Astrocyte (in vitro differentiated cells and primary cell): ENCODE results near the gene CHST11. TPM values are rescaled to one million over a fixed set of nuclear protein-coding genes. Genes with fewer than 3 reads are reported as not detected.

Source experiments
- DNase-seq: peaks from one replicate; pipeline ENCODE4 v3.0.0-alpha.2; 2010; ENCODE audit warnings: low read depth
- FAIRE-seq: peaks from 2 replicates; lab custom pipeline; 2011; peaks lifted over from hg19 to GRCh38; lab: Jason Lieb, UNC
- H2AFZ ChIP-seq: 2 replicates; pipeline ENCODE4 v1.6.0; 2012; ENCODE audit warnings: low read depth, low read length, inconsistent platforms
- H3K27ac ChIP-seq: 2 replicates; pipeline ENCODE4 v1.5.1; 2011; ENCODE audit warnings: low read depth, low read length, inconsistent platforms
- H3K27me3 ChIP-seq: 2 replicates; pipeline ENCODE4 v1.6.0; 2011; ENCODE audit warnings: low read length, inconsistent platforms; ENCODE audit not compliant: insufficient read depth
- H3K36me3 ChIP-seq: 2 replicates; pipeline ENCODE4 v1.5.1; 2011; ENCODE audit warnings: low read length, inconsistent platforms; ENCODE audit not compliant: insufficient read depth
- H3K4me1 ChIP-seq: 2 replicates; pipeline ENCODE4 v1.5.1; 2011; ENCODE audit warnings: low read length, inconsistent platforms; ENCODE audit not compliant: insufficient read depth
- H3K4me2 ChIP-seq: 2 replicates; pipeline ENCODE4 v1.6.0; 2012; ENCODE audit warnings: low read length, inconsistent platforms
- H3K4me3 ChIP-seq: 2 replicates; pipeline ENCODE4 v1.5.1; 2011; ENCODE audit warnings: low read depth, mild to moderate bottlenecking, low read length, inconsistent platforms; ENCODE audit not compliant: insufficient read depth
- H3K79me2 ChIP-seq: 2 replicates; pipeline ENCODE4 v1.6.0; 2012; ENCODE audit warnings: mild to moderate bottlenecking, low read length, inconsistent platforms; ENCODE audit not compliant: insufficient read depth
- H3K9ac ChIP-seq: 2 replicates; pipeline ENCODE4 v1.6.0; 2012; ENCODE audit warnings: mild to moderate bottlenecking, low read length, inconsistent platforms
- H3K9me3 ChIP-seq: 2 replicates; pipeline ENCODE4 v1.5.1; 2012; ENCODE audit warnings: low read depth, mild to moderate bottlenecking, low read length, inconsistent platforms; ENCODE audit not compliant: insufficient read depth
- H4K20me1 ChIP-seq: 2 replicates; pipeline ENCODE4 v1.6.0; 2012; ENCODE audit warnings: low read length, inconsistent platforms; ENCODE audit not compliant: insufficient read depth
- H3K27ac Mint-ChIP-seq: one replicate; pipeline ENCODE4 v1.8.0; 2021; ENCODE audit warnings: mild to moderate bottlenecking, mixed read lengths; ENCODE audit not compliant: unreplicated experiment
- H3K27me3 Mint-ChIP-seq: one replicate; pipeline ENCODE4 v1.8.0; 2021; ENCODE audit warnings: low read depth, mixed read lengths; ENCODE audit not compliant: unreplicated experiment
- H3K36me3 Mint-ChIP-seq: one replicate; pipeline ENCODE4 v1.8.0; 2021; ENCODE audit warnings: low read depth, mixed read lengths; ENCODE audit not compliant: unreplicated experiment
- H3K4me1 Mint-ChIP-seq: one replicate; pipeline ENCODE4 v1.8.0; 2021; ENCODE audit warnings: low read depth, mixed read lengths; ENCODE audit not compliant: unreplicated experiment
- H3K4me3 Mint-ChIP-seq: one replicate; pipeline ENCODE4 v1.8.0; 2021; ENCODE audit warnings: mild to moderate bottlenecking, moderate library complexity, mixed read lengths; ENCODE audit not compliant: unreplicated experiment
- H3K9me3 Mint-ChIP-seq: one replicate; pipeline ENCODE4 v1.8.0; 2021; ENCODE audit warnings: mild to moderate bottlenecking, mixed read lengths; ENCODE audit not compliant: unreplicated experiment
- EZH2 ChIP-seq: IDR thresholded peaks from 2 replicates; pipeline ENCODE4 v1.6.1; 2012; ENCODE audit warnings: mild to moderate bottlenecking, low read length, inconsistent platforms; ENCODE audit not compliant: insufficient read depth
- total RNA-seq: library from RNA; stranded (reverse); gene quantifications from 2 replicates; pipeline ENCODE4 v1.2.1, GENCODE V29; 2021
- TF ChIP-seq, protein P1 (sequence below): IDR thresholded peaks from 2 replicates; pipeline ENCODE4 v1.5.1; 2011; ENCODE audit warnings: low read depth, mild to moderate bottlenecking, inconsistent platforms, low read length, moderate library complexity; ENCODE audit not compliant: insufficient read depth

CHST11 gene
- total RNA-seq, 1 donor from 2014 or later, result 30.2 TPM

DNA sequence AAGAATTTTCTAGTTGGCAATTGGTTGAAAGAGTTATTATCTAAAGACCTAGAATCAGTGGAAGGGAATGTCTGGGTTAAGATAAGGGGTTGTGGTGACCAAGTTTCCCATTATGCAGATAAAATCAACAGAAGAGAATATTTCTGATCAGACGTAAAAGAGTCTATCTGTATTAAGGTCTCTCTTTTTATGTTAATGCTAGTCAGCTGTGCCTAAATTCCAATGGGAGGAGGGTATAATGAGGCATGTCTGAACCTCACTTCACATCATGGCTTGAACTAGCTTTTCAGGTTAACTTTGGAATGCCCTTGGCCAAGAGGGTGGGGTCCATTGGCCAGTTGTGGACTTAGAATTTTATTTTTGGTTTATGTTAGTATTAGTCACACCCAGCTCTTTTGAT, 34.3 kb upstream of the CHST11 start:
- H3K4me2 ChIP-seq, result no peak overlapping the region
- TF ChIP-seq, protein P1, sequence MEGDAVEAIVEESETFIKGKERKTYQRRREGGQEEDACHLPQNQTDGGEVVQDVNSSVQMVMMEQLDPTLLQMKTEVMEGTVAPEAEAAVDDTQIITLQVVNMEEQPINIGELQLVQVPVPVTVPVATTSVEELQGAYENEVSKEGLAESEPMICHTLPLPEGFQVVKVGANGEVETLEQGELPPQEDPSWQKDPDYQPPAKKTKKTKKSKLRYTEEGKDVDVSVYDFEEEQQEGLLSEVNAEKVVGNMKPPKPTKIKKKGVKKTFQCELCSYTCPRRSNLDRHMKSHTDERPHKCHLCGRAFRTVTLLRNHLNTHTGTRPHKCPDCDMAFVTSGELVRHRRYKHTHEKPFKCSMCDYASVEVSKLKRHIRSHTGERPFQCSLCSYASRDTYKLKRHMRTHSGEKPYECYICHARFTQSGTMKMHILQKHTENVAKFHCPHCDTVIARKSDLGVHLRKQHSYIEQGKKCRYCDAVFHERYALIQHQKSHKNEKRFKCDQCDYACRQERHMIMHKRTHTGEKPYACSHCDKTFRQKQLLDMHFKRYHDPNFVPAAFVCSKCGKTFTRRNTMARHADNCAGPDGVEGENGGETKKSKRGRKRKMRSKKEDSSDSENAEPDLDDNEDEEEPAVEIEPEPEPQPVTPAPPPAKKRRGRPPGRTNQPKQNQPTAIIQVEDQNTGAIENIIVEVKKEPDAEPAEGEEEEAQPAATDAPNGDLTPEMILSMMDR, result no peak
- no peak for TF ChIP-seq EZH2
- H3K9me3 Mint-ChIP-seq, result peaks cover 12% of the 10 kb centered on the region

DNA sequence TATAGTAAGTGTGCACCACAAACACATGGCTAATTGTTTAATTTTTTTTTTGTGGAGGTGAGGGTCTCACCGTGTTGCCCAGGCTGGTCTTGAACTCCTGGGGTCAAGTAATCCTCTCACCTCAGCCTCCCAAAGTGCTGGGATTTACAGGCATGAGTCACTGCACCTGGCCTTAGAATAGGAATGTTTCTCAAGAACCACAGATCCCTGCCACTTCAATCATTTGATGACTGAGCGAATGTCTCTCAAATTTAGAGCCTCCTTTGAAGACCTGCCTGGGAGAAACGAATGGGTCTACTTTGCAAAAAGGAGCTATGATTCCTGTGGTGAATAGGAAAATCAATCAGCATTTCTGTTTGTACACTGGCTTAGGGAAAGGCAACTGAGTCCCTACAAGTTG, 33.5 kb upstream of the CHST11 start:
- H3K27me3 ChIP-seq, result peaks cover 31% of the 10 kb centered on the region
- no peak overlapping the region for H3K9ac ChIP-seq
- H3K4me3 Mint-ChIP-seq, result no peak overlapping the region
- no peaks in the 10 kb centered on the region for H3K79me2 ChIP-seq
- H3K4me1 ChIP-seq, result no peaks in the 10 kb centered on the region
- peaks cover 5% of the 10 kb centered on the region for H3K27me3 Mint-ChIP-seq
- H3K4me2 ChIP-seq, result no peak overlapping the region
- H3K27ac ChIP-seq, result no peak overlapping the region
- DNase-seq (no peak), FAIRE-seq (no peak)
- H2AFZ ChIP-seq, result no peak overlapping the region
- peaks cover 12% of the 10 kb centered on the region for H3K4me1 Mint-ChIP-seq
- H3K36me3 Mint-ChIP-seq, result no peaks in the 10 kb centered on the region
- H3K9me3 Mint-ChIP-seq, result peaks cover 12% of the 10 kb centered on the region
- no peak overlapping the region for H3K27ac Mint-ChIP-seq
- H4K20me1 ChIP-seq, result no peaks in the 10 kb centered on the region
- no peaks in the 10 kb centered on the region for H3K9me3 ChIP-seq
- H3K4me3 ChIP-seq, result no peak overlapping the region
- H3K36me3 ChIP-seq, result no peaks in the 10 kb centered on the region
- TF ChIP-seq, protein P1, result no peak
- TF ChIP-seq EZH2, result no peak

More for the DNA sequence above, 34.3 kb upstream of the CHST11 start:
- H2AFZ ChIP-seq, result no peak overlapping the region
- H4K20me1 ChIP-seq, result no peaks in the 10 kb centered on the region
- no peak overlapping the region for H3K4me3 ChIP-seq
- no peaks in the 10 kb centered on the region for H3K36me3 Mint-ChIP-seq
- H3K9ac ChIP-seq, result no peak overlapping the region
- H3K36me3 ChIP-seq, result no peaks in the 10 kb centered on the region
- no peak overlapping the region for H3K27ac Mint-ChIP-seq
- no peaks in the 10 kb centered on the region for H3K4me1 ChIP-seq
- H3K27me3 Mint-ChIP-seq, result peaks cover 5% of the 10 kb centered on the region
- peaks cover 9% of the 10 kb centered on the region for H3K4me1 Mint-ChIP-seq
- DNase-seq, result peak; percentile 60
- no peaks in the 10 kb centered on the region for H3K79me2 ChIP-seq
- peaks cover 31% of the 10 kb centered on the region for H3K27me3 ChIP-seq
- no peaks in the 10 kb centered on the region for H3K9me3 ChIP-seq
- H3K4me3 Mint-ChIP-seq, result no peak overlapping the region
- no peak for FAIRE-seq
- H3K27ac ChIP-seq, result no peak overlapping the region

DNA sequence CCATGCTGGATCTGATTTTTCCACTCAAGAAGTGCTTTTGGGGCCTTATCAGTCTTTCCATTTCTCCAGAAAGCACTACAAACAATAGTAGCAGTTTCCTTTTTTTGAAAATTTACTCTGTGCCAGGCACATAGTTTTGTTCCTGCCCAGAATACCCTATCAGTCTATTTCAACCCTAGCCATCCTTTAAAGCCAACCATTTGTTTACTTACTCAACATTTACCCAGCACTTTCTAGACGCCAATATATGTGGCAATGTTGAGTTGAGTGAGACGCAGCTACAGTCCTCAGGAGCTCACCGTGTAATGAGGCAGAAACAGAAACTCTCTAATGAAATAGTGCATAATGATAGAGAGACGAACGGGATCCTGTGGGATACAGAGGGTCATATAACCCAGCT, 32.9 kb upstream of the CHST11 start:
- no peaks in the 10 kb centered on the region for H3K36me3 ChIP-seq
- Mint-ChIP-seq H3K4me1 (peaks cover 12% of the 10 kb centered on the region), H3K9me3 (peaks cover 12% of the 10 kb centered on the region), H3K4me3 (no peak overlapping the region), H3K27me3 (peaks cover 5% of the 10 kb centered on the region), H3K36me3 (no peaks in the 10 kb centered on the region), H3K27ac (no peak overlapping the region)
- H3K4me1 ChIP-seq, result no peaks in the 10 kb centered on the region
- H3K4me3 ChIP-seq, result no peak overlapping the region
- DNase-seq (no peak), FAIRE-seq (no peak)
- no peak overlapping the region for H3K9ac ChIP-seq
- no peaks in the 10 kb centered on the region for H4K20me1 ChIP-seq
- peaks cover 31% of the 10 kb centered on the region for H3K27me3 ChIP-seq
- H3K4me2 ChIP-seq, result no peak overlapping the region
- no peaks in the 10 kb centered on the region for H3K79me2 ChIP-seq
- TF ChIP-seq, protein P1, result no peak
- TF ChIP-seq EZH2, result no peak
- H2AFZ ChIP-seq, result no peak overlapping the region
- H3K27ac ChIP-seq, result no peak overlapping the region
- no peaks in the 10 kb centered on the region for H3K9me3 ChIP-seq
